Uterus (tissue), 4 donors: ENCODE measurements around the gene ZDHHC14. TPM values are rescaled to one million over a fixed set of nuclear protein-coding genes. Genes with fewer than 3 reads are reported as not detected.

Experiments
- DNase-seq, 2 donors: peaks; one replicate each; pipeline ENCODE4 v3.0.0-alpha.2; 2019 to 2020
- H3K27ac ChIP-seq, 2 donors: fragments of 200-600 bp; sonication (generic); 1 replicate in 1 of 2; 2 replicates in 1 of 2; pipeline ENCODE4 v1.5.1; 2016 to 2018
- H3K27me3 ChIP-seq, 2 donors: fragments of 200-600 bp; sonication (generic); one replicate each; pipeline ENCODE4 v1.5.1; 2018 to 2019; ENCODE audit warnings: control low read depth in 1 of 2
- H3K36me3 ChIP-seq, 2 donors: fragments of 200-600 bp; sonication (generic); one replicate each; pipeline ENCODE4 v1.5.1; 2019; ENCODE audit warnings: control low read depth in 1 of 2
- H3K4me1 ChIP-seq, 2 donors: fragments of 200-600 bp; sonication (generic); one replicate each; pipeline ENCODE4 v1.5.1; 2018 to 2019; ENCODE audit warnings: control low read depth in 1 of 2
- H3K4me3 ChIP-seq, 2 donors: fragments of 200-600 bp; sonication (generic); 1 replicate in 1 of 2; 2 replicates in 1 of 2; pipeline ENCODE4 v1.5.1; 2018 to 2019; ENCODE audit warnings: mild to moderate bottlenecking in 1 of 2
- H3K9me3 ChIP-seq, 2 donors: fragments of 200-600 bp; sonication (generic); one replicate each; pipeline ENCODE4 v1.5.1; 2019; ENCODE audit warnings: control low read depth in 1 of 2
- POLR2A ChIP-seq, 2 donors: fragments of 450-650 bp; IDR thresholded peaks; one replicate each; pipeline ENCODE4 v1.6.1; 2016; ENCODE audit warnings: antibody characterized with exemption in 2 of 2, mild to moderate bottlenecking in 1 of 2, moderate library complexity in 1 of 2
- intact Hi-C: fragments of 100-400 bp; cut with DNase I; formaldehyde crosslinking; loops from one replicate; pipeline ENCODE4 v1.15.1; 2023; ENCODE audit warnings: low total_unique reads
- total RNA-seq, 4 donors: library from RNA; depleted of rRNA in 3 of 4; stranded (reverse); fragments of >200 nt in 3 of 4; gene quantifications; one replicate each; pipeline versions ENCODE4 v1.1.0 to v1.2.4, GENCODE V29; 2014 to 2023
- TF ChIP-seq, protein P1 (sequence below), 4 experiments: fragments of 200-600 bp in 2 of 4; fragments of 450-650 bp in 2 of 4; sonication (generic) in 2 of 4; IDR thresholded peaks; one replicate each; pipeline ENCODE4 v1.5.1; 2016 to 2019; ENCODE audit warnings: antibody characterized with exemption in 4 of 4, mild to moderate bottlenecking in 2 of 4, moderate library complexity in 1 of 4
- donor health status: DM: yes; HTN: yes; CAD: no.

Gene ZDHHC14
- total RNA-seq, 4 donors from 2014 or later = 5.6 to 28.3 (median 12.9) TPM

DNA sequence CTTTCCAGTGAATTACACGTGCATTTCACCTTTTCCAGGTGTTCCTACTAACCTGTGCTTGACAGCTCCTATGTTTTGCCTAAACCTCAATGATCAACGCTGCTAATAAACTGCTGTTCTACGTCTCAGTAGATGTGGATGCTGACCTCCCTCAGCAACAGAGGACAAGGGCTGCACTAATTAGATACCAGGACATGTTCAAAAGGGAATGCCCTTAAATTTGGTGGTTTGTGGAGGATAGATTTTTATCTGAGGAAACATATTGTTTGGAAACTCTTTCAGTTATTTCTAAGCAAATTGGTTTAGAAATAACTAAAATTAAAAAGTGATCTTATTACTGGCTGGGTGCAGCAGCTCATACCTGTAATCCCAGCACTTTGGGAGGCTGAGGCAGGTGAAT, 19.1 kb upstream of the ZDHHC14 start:
- DNase-seq = no peak
- Histone ChIP-seq H3K4me1 (no peaks in the 10 kb centered on the region), H3K27me3 (no peaks in the 10 kb centered on the region), H3K36me3 (peaks cover 0 to 2% of the 10 kb centered on the region in 2 donors), H3K27ac (no peak overlapping the region), H3K4me3 (no peak overlapping the region), H3K9me3 (no peaks in the 10 kb centered on the region)
- TF ChIP-seq, protein P1, sequence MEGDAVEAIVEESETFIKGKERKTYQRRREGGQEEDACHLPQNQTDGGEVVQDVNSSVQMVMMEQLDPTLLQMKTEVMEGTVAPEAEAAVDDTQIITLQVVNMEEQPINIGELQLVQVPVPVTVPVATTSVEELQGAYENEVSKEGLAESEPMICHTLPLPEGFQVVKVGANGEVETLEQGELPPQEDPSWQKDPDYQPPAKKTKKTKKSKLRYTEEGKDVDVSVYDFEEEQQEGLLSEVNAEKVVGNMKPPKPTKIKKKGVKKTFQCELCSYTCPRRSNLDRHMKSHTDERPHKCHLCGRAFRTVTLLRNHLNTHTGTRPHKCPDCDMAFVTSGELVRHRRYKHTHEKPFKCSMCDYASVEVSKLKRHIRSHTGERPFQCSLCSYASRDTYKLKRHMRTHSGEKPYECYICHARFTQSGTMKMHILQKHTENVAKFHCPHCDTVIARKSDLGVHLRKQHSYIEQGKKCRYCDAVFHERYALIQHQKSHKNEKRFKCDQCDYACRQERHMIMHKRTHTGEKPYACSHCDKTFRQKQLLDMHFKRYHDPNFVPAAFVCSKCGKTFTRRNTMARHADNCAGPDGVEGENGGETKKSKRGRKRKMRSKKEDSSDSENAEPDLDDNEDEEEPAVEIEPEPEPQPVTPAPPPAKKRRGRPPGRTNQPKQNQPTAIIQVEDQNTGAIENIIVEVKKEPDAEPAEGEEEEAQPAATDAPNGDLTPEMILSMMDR (IDR thresholded peaks at IDR 0.05) = no peak
- TF ChIP-seq POLR2A (IDR thresholded peaks at IDR 0.05) = no peak
- intact Hi-C loops = no loop called here

DNA sequence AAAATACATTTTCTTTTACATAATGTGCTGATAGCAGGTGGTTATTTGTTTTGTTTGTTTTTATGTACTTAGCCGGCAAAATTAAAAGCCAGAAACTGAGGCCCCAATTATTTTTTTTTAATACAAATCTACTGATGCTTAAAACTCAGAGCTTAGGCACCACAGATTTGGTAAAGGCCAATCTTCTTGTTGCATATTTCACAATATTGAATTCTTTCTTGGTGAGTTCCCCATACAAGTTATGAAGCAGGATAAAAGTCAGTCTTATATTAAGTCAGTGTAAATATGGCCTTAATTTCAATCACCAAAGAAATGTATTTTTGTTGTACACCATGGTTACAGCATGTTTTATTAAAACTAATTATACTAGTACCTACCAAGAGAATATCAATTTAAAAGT, 16.3 kb upstream of the ZDHHC14 start:
- DNase-seq = no peak
- TF ChIP-seq, protein P1 (IDR thresholded peaks at IDR 0.05) = no peak
- TF ChIP-seq POLR2A (IDR thresholded peaks at IDR 0.05) = no peak
- H3K27ac ChIP-seq = no peak overlapping the region
- peaks cover 0 to 2% of the 10 kb centered on the region in 2 donors for H3K36me3 ChIP-seq
- no peak overlapping the region for H3K4me3 ChIP-seq
- H3K27me3 ChIP-seq = no peaks in the 10 kb centered on the region
- no peaks in the 10 kb centered on the region for H3K4me1 ChIP-seq
- no peaks in the 10 kb centered on the region for H3K9me3 ChIP-seq
- intact Hi-C loops = no loop called here

DNA sequence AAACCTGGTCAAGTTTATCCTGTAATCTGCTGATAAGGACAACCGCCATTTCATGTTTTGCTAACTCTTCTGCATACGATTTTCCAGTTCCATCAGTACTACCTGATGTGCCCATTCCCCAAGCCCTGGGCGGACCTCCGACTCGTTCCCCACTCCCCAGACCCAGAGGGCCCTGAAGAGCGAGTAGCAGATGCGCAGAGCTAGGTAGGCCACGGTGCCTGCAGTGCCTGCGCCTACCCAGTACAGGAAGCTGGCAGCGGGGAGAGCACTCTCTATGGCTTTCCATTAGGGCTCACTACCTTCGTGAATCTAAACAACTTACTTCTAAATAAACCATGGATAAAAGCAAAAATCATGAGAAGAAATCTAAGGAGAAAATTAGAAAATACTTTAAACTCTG, 14.3 kb upstream of the ZDHHC14 start:
- peaks cover 0 to 2% of the 10 kb centered on the region in 2 donors for H3K36me3 ChIP-seq
- H3K27ac ChIP-seq = no peak overlapping the region
- no peaks in the 10 kb centered on the region for H3K4me1 ChIP-seq
- no peak overlapping the region for H3K4me3 ChIP-seq
- H3K27me3 ChIP-seq = no peaks in the 10 kb centered on the region
- TF ChIP-seq, protein P1 (IDR thresholded peaks at IDR 0.05) = no peak
- no peak for TF ChIP-seq POLR2A (IDR thresholded peaks at IDR 0.05)
- DNase-seq = no peak
- intact Hi-C loops = no loop called here
- no peaks in the 10 kb centered on the region for H3K9me3 ChIP-seq

DNA sequence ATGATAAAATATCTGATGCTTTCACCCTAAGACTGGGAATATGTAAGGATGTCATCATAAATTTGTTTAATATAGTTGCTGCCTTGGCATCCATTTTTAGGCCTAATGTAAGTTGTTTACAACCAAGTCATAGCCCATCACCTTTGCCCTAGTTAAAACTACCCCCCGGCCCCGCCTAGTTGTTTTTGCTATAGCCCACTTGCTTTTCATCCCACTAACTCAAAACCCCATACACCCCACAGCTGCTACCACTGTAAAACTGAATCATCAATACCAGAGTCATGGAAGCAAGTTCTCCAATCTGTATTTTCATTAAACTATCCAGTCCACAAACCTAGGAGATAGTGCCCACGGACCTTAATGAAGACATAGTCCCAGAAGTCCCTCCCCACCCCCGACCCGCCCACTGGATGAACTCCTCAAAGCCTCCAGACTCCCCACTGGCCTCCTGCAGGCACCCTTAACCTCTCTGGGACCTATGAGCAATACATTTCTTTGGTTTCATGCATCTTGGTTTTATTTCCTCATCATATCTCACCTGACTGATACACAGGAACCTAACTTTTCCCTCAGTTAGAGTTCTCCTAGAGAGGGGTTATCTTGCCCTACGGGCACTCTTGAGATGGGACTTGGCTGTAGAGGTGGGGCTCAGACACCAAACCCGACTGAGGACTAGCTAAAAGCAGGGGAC, 12.5 kb upstream of the ZDHHC14 start:
- Histone ChIP-seq H3K4me1 (no peaks in the 10 kb centered on the region), H3K27ac (no peak overlapping the region), H3K36me3 (peaks cover 0 to 2% of the 10 kb centered on the region in 2 donors), H3K9me3 (no peaks in the 10 kb centered on the region), H3K27me3 (no peaks in the 10 kb centered on the region), H3K4me3 (no peak overlapping the region)
- intact Hi-C loops = no loop called here
- no peak for DNase-seq
- no peak for TF ChIP-seq POLR2A (IDR thresholded peaks at IDR 0.05)
- TF ChIP-seq, protein P1 (IDR thresholded peaks at IDR 0.05) = no peak

DNA sequence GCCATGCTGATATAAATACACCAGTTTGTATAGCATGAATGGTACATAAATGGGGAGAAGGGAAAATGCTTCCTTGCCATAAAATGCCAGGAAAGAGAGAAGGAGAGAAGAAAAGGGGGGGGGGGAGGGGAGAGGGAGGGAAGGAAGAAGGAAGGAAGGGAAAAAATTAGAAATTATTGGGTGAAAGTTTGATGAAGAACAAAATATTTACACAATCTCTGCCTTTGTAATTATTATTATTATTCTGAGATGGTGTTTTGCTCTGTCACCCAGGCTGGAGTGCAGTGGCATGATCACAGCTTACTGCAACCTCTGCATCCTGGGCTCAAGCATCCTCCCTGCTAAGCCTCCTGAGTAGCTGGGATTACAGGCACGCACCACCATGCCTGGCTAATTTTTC, 10.2 kb upstream of the ZDHHC14 start:
- no peaks in the 10 kb centered on the region for H3K4me1 ChIP-seq
- TF ChIP-seq, protein P1 (IDR thresholded peaks at IDR 0.05) = no peak
- no peak for TF ChIP-seq POLR2A (IDR thresholded peaks at IDR 0.05)
- H3K4me3 ChIP-seq = no peak overlapping the region
- H3K9me3 ChIP-seq = no peaks in the 10 kb centered on the region
- intact Hi-C loops = no loop called here
- DNase-seq = no peak
- no peaks in the 10 kb centered on the region for H3K27me3 ChIP-seq
- H3K36me3 ChIP-seq = no peaks in the 10 kb centered on the region
- no peak overlapping the region for H3K27ac ChIP-seq
